Calu3 (cell line): ENCODE results near the gene NKX1-2. TPM values are rescaled to one million over a fixed set of nuclear protein-coding genes. Genes with fewer than 3 reads are reported as not detected.

Experiments
- BruUV-seq: library from RNA; stranded (reverse); fragments of 400-500 nt; replicated peaks from 2 replicates; lab custom pipeline; 2021; lab: Mats Ljungman, UMichigan
- CTCF ChIA-PET: fragments of 300-600 bp; sonication (Branson Sonifier 250); formaldehyde crosslinking; loops from one replicate; lab custom pipeline; 2022; ENCODE audit warnings: antibody characterized with exemption; lab: Charles Lee
- DNase-seq: peaks from one replicate; pipeline ENCODE4 v3.0.0; 2022
- H3K27ac Mint-ChIP-seq: one replicate; pipeline ENCODE4 v1.8.0; 2022; ENCODE audit warnings: mixed read lengths; ENCODE audit not compliant: unreplicated experiment
- H3K27me3 Mint-ChIP-seq: one replicate; pipeline ENCODE4 v1.8.0; 2022; ENCODE audit warnings: mixed read lengths; ENCODE audit not compliant: unreplicated experiment
- H3K36me3 Mint-ChIP-seq: one replicate; pipeline ENCODE4 v1.8.0; 2022; ENCODE audit warnings: mild to moderate bottlenecking, moderate library complexity, mixed read lengths; ENCODE audit not compliant: insufficient read depth, unreplicated experiment
- H3K4me1 Mint-ChIP-seq: one replicate; pipeline ENCODE4 v1.8.0; 2022; ENCODE audit warnings: mild to moderate bottlenecking, low read depth, mixed read lengths; ENCODE audit not compliant: unreplicated experiment
- H3K4me3 Mint-ChIP-seq: one replicate; pipeline ENCODE4 v1.8.0; 2022; ENCODE audit warnings: mild to moderate bottlenecking, low read depth, moderate library complexity, mixed read lengths; ENCODE audit not compliant: unreplicated experiment
- H3K9me3 Mint-ChIP-seq: one replicate; pipeline ENCODE4 v1.8.0; 2022; ENCODE audit warnings: low read depth, mixed read lengths; ENCODE audit not compliant: unreplicated experiment
- intact Hi-C: fragments of 100-400 bp; cut with micrococcal nuclease; formaldehyde crosslinking; loops from one replicate; pipeline ENCODE4 v1.10.0; 2022; ENCODE audit not compliant: unreplicated experiment
- total RNA-seq: library from RNA; stranded (reverse); gene quantifications from 2 replicates; pipeline ENCODE4 v1.2.3, GENCODE V29; 2022
- TF ChIP-seq, protein P1 (sequence below): fragments of 200-600 bp; IDR thresholded peaks from one replicate; pipeline ENCODE4 v1.8.0; 2022; ENCODE audit warnings: antibody characterized with exemption; ENCODE audit not compliant: unreplicated experiment

Gene NKX1-2
- total RNA-seq, 1 experiment from 2014 or later: not detected

GRCh38 chr10:124476043-124476725 is 26.3 kb upstream of the NKX1-2 start:
- H3K27ac Mint-ChIP-seq: no peak overlapping the region
- peak; percentile 21 for DNase-seq
- no peak overlapping the region for H3K4me3 Mint-ChIP-seq
- intact Hi-C loops: no loop called here
- no peaks in the 10 kb centered on the region for H3K36me3 Mint-ChIP-seq
- TF ChIP-seq, protein P1, sequence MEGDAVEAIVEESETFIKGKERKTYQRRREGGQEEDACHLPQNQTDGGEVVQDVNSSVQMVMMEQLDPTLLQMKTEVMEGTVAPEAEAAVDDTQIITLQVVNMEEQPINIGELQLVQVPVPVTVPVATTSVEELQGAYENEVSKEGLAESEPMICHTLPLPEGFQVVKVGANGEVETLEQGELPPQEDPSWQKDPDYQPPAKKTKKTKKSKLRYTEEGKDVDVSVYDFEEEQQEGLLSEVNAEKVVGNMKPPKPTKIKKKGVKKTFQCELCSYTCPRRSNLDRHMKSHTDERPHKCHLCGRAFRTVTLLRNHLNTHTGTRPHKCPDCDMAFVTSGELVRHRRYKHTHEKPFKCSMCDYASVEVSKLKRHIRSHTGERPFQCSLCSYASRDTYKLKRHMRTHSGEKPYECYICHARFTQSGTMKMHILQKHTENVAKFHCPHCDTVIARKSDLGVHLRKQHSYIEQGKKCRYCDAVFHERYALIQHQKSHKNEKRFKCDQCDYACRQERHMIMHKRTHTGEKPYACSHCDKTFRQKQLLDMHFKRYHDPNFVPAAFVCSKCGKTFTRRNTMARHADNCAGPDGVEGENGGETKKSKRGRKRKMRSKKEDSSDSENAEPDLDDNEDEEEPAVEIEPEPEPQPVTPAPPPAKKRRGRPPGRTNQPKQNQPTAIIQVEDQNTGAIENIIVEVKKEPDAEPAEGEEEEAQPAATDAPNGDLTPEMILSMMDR: no peak
- CTCF ChIA-PET: interaction anchor here (0.5 kb wide), 1 partner anchor 216 kb away, joined by 6 read pairs; no protein-coding TSS in a partner anchor
- no TSS peak for BruUV-seq
- H3K9me3 Mint-ChIP-seq: no peaks in the 10 kb centered on the region
- peaks cover 8% of the 10 kb centered on the region for H3K4me1 Mint-ChIP-seq
- no peaks in the 10 kb centered on the region for H3K27me3 Mint-ChIP-seq

- no peaks in the 10 kb centered on the region for H3K27me3 Mint-ChIP-seq
- H3K9me3 Mint-ChIP-seq: no peaks in the 10 kb centered on the region
- H3K4me1 Mint-ChIP-seq: peaks cover 8% of the 10 kb centered on the region
- CTCF ChIA-PET: no interaction called here
- TF ChIP-seq, protein P1: no peak
- no peak overlapping the region for H3K27ac Mint-ChIP-seq
- intact Hi-C loops: no loop called here
- no peak overlapping the region for H3K4me3 Mint-ChIP-seq
- H3K36me3 Mint-ChIP-seq: no peaks in the 10 kb centered on the region
- no TSS peak for BruUV-seq
- DNase-seq: no peak
These were observed 24.8 kb upstream of the NKX1-2 start for GRCh38 chr10:124474514-124475070.

- Mint-ChIP-seq H3K36me3 (no peaks in the 10 kb centered on the region), H3K4me3 (no peak overlapping the region), H3K27me3 (no peaks in the 10 kb centered on the region), H3K4me1 (peaks cover 8% of the 10 kb centered on the region), H3K27ac (no peak overlapping the region), H3K9me3 (no peaks in the 10 kb centered on the region)
- BruUV-seq: no TSS peak
- TF ChIP-seq, protein P1: no peak
- DNase-seq: no peak
- intact Hi-C loops: no loop called here
- CTCF ChIA-PET: no interaction called here
These were observed 23.2 kb upstream of the NKX1-2 start for GRCh38 chr10:124473070-124473469.

DNA sequence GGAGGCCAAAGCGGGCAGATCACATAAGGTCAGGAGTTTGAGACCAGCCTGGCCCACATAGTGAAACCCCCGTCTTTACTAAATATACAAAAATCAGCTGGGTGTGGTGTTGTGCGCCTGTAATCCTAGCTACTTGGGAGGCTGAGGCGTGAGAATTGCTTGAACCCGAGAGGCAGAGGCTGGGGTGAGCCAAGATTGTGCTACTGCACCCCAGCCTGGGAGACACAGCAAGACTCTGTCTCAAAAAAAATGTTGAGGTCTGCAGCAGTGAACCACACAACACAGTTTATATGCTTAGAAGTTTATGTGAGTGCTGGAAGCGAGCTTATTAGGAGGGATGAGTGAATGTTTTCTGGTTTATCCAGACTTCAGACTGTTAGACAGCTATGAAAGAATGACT is 22.2 kb upstream of the NKX1-2 start:
- Mint-ChIP-seq H3K4me3 (no peak overlapping the region), H3K9me3 (no peaks in the 10 kb centered on the region), H3K4me1 (peaks cover 8% of the 10 kb centered on the region), H3K27me3 (no peaks in the 10 kb centered on the region), H3K36me3 (no peaks in the 10 kb centered on the region), H3K27ac (no peak overlapping the region)
- CTCF ChIA-PET: interaction anchor here (0.9 kb wide), 1 partner anchor 1769 kb away, joined by 3 read pairs; no protein-coding TSS in a partner anchor
- DNase-seq: no peak
- intact Hi-C loops: no loop called here
- BruUV-seq: no TSS peak
- TF ChIP-seq, protein P1: no peak
